GM12892 (cell line): Measurements from ENCODE around the gene JAML.

Source experiments
- POLR2A ChIP-seq: IDR thresholded peaks from 2 replicates; pipeline ENCODE4 v1.6.1; 2011; ENCODE audit warnings: low read depth, low read length, control low read depth
- POLR2AphosphoS5 ChIP-seq: IDR thresholded peaks from 2 replicates; pipeline ENCODE4 v1.6.1; 2011; ENCODE audit warnings: low read depth, low read length, control low read depth
- TAF1 ChIP-seq: IDR thresholded peaks from 2 replicates; pipeline ENCODE4 v1.6.1; 2011; ENCODE audit warnings: low read depth, mild to moderate bottlenecking, control low read depth, low read length, borderline replicate concordance

- TF ChIP-seq POLR2A (no peak), TAF1 (no peak), POLR2AphosphoS5 (no peak)
These were observed 44.5 kb downstream of the JAML start for GRCh38 chr11:118180300-118180703.
